Adipose tissue (tissue), 3 donors: ENCODE data around the gene CEP250. TPM values are rescaled to one million over a fixed set of nuclear protein-coding genes. Genes with fewer than 3 reads are reported as not detected.
"Not testable (repeated sequence)": the region's sequence is repeated elsewhere in the genome, so short reads cannot be mapped to it uniquely, and the experiment has no call there.

ENCODE experiments used
- H3K27ac ChIP-seq: one replicate; pipeline ENCODE4 v1.5.1; 2013; ENCODE audit warnings: low read depth, low read length
- WGBS, 3 donors: extraction: QIAGEN DNeasy Blood & Tissue Kit; methylation state at CpG; one replicate each; pipeline ENCODE4 v1.1.7; 2013; 5-methylcytosine and 5-hydroxymethylcytosine counted together
- polyA plus RNA-seq, 3 donors: library from polyadenylated mRNA; stranded (reverse); fragments of 200-250 nt; gene quantifications; one replicate each; pipeline ENCODE4 v1.2.3, GENCODE V29; 2013
- donor health status: healthy with polysubstance abuse.
- donor health status: Bipolar disorder and iron deficiency.
- donor health status: healthy.

CEP250 gene
- polyA plus RNA-seq, 3 donors = 3.6 to 7.1 (median 5.1) TPM

DNA sequence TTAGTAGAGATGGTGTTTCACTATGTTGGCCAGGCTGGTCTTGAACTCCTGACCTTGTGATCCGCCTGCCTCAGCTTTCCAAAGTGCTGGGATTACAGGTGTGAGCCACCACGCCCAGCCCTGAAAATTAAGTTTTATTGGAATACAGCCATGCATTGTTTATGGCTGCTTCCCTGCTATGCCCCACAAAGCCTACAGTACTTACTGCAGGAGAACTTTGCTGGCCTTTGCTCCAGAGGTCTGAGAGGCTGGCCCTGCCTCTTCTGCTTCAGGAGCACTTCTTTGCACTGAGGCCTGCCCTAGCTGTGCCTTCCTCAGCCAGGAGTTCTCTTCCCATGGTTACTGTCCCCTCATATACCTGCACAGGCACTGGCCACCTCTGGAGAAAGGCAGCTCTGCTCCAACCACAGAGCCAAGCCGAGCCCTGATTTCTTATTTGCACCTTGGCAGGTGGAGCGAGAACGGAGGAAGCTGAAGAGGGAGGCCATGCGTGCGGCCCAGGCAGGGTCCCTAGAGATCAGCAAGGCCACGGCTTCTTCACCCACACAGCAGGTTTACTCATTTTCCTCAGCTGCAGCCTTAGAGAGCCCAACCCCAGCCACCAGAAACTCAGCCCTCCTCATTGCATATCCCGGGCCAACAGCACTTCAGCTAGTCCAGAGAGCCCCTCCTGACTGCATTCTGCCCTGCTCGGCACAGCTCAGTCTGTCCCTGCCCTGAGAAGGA lies 53.3 kb downstream of the CEP250 start:
- 93 to 96% (median 94%) methylated on average over 10 of the region's 10 CpGs for WGBS, 3 donors

DNA sequence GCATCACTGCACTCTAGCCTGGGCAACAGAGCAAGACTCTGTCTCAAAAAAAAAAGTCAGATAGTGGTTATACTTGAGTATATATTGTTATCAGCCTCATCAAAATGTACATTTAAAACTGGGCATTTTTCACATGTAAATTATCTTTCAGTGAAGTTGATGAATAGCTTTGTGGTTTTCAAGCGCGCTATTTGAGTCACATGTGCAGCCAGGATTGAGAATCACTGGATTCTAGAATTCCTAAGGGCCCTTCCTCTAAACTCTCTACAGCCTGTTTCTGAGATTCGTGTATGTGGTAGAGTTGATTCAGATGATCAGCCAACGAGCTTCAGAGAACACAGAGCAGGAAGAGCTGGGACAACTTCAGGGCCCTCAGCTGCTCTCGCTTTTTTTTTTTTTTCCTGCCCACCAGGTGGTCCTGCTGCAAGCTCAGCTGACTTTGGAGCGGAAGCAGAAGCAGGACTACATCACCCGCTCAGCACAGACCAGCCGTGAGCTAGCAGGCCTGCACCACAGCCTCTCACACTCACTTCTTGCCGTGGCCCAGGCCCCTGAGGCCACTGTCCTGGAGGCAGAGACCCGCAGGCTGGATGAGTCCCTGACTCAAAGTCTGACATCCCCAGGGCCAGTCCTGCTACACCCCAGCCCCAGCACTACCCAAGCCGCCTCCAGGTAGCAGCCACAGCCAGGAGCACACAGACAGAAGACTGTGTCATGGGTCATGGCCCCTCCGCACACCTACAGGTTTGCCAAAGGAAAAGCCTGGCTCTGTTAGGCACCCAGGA lies 55.7 kb downstream of the CEP250 start:
- H3K27ac ChIP-seq = no peak overlapping the region
- WGBS, 3 donors = 79 to 89% (median 82%) methylated on average over 10 to 12 of the region's 12 CpGs

More for the DNA sequence above, 53.3 kb downstream of the CEP250 start:
- no peak overlapping the region for H3K27ac ChIP-seq

DNA sequence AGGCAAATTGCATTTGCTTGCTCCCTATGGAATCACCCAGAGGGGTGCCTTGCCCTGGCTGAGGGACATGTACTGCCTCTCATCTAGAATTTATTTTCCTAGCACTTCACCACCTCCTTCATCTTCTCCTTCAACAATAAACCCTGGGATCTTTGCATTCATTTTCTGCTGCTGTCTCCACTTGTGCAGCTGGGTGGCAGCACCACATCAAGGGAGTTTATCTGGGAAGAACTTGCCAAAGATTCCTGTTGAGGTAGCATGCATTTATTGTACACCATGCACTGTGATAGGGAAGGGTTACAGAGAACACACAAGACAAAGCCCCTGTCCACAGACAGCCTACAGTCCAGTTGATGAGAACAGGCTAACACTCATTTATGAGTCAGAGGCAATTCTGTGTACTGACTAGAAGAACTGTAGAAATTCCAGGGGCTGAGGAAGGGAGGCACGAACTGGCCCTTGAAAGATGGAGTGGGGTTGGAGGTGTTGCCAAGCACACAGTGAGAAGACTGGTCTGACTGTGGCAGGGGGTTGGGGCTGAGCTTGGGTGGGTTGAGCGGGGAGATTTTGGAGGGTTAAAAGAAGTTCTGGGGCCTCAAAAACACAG lies 56.5 kb downstream of the CEP250 start:
- no peak overlapping the region for H3K27ac ChIP-seq
- WGBS, 3 donors = 95 to 98% (median 98%) methylated on average over 2 of the region's 2 CpGs

DNA sequence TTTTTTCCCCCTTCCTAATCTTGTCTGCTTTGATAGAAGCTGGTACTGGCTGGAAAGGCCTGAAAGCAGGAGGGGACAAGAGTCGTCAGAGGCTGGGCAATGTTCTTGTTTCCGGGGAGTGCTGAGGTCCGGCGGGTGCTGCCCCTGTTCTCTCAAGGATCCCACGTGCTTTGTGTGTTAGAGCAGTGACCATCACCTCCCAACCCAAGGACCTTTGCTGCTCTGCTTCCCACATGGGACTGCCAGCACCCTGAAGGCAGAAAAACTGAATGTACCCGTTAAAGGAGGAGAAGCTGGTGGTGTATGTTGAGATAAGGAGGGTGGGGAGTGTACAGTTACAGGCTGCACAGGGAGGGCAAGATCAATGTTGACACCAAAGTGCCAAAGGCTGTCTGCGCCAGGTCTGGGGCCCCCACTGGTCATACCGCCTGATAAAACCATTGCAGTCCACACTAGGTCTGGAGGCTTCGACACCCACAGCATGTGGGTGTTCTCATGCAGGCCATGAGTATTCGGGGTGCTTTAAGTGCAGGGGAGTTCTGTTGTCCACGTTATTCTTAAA lies 59.1 kb downstream of the CEP250 start:
- WGBS, 3 donors = 79 to 85% (median 83%) methylated on average over 11 of the region's 11 CpGs
- H3K27ac ChIP-seq = no peak overlapping the region

- no peak overlapping the region for H3K27ac ChIP-seq
- WGBS, 3 donors = 94 to 98% (median 95%) methylated on average over 4 of the region's 4 CpGs
These were observed 59.9 kb downstream of the CEP250 start for GRCh38 chr20:35515341-35515740.

- no peak overlapping the region for H3K27ac ChIP-seq
- 68 to 69% (median 69%) methylated on average over 3 of the region's 3 CpGs for whole genome bisulfite sequencing, 3 donors
These were observed 60.7 kb downstream of the CEP250 start for GRCh38 chr20:35515949-35516645.

DNA sequence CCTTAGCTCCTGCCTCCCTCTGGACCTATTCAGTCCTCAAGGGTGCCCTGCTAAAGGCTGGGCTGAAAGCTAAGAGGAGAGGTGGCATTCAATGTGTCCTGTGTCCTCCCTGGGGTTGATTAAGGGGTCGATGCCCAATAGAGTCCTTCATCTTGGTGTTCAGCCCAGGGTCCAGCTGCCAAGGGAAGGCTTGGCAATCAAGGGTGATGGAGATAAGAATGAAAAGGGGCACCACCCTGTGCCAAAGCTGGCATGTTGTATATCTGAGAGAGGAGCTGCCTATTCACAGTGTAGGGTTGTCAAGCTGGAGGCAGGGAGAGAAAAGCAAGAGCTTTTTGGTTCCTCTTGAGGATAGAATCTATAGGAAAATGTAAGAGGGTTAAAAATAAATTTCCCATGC lies 61.7 kb downstream of the CEP250 start:
- 33 to 92% (median 80%) methylated on average over 1 of the region's 1 CpG for WGBS, 3 donors
- no peak overlapping the region for H3K27ac ChIP-seq

DNA sequence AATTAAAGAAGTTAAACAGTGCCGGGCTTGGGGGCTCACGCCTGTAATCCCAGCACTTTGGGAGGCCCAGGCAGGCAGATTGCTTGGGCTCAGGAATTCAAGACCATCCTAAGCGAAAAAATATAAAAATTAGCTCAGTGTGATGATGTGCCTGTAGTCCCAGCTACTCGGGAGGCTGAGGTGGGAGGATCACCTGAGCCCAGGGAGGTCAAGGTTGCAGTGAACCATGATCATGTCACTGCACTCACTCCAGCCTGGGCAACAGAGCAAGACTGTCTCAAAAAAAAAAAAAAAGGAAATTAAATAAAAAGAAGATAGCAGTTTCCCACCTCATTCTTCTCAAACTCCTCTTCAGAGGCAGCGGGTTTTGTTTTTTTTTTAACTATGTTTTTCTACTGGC lies 62.4 kb downstream of the CEP250 start:
- not testable (repeated sequence) for H3K27ac ChIP-seq
- WGBS, 3 donors = 94 to 95% (median 95%) methylated on average over 5 of the region's 5 CpGs

DNA sequence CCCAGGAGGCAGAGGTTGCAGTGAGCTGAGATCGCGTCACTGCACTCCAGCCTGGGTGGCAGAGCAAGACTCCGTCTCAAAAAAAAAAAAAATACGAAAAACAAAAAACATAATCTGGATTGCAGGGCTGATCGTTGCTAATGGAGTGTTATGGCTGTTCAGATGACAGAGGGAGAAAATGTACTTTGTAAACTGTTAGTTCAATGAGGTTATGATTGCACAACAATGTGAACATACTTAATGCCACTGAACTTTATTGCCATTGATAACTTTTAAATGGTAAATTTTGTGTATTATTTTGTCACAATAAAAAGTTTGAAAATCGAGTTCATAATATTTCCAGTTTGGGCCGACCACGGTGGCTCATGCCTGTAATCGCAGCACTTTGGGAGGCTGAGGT lies 63.6 kb downstream of the CEP250 start:
- no peak overlapping the region for H3K27ac ChIP-seq
- WGBS, 3 donors = 83 to 93% (median 87%) methylated on average over 9 of the region's 9 CpGs

GRCh38 chr20:35523298-35523888 lies 68.0 kb downstream of the CEP250 start:
- H3K27ac ChIP-seq = no peak overlapping the region
- WGBS, 3 donors = 72 to 75% (median 75%) methylated on average over 6 of the region's 6 CpGs

DNA sequence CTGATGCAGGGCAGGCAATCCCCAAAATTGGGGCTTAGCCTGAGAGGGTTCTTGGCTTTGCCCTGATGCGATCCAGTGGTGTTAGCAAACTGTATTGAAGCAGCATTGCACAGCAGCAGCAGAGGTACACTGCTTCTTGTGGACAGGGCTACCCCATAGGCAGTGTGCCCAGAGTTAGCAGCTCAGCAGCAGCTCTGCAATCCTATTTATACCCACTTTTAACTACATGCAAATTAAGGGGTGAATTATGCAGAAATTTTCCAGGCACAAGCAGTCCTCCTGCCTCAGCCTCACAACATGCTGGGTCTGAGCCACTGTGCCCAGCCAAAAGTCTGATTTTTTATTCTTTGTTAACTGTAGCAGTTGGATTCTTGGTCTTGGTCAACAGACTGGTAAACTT lies 70.2 kb downstream of the CEP250 start:
- WGBS, 3 donors = 94 to 100% (median 100%) methylated on average over 1 of the region's 1 CpG
- no peak overlapping the region for H3K27ac ChIP-seq

DNA sequence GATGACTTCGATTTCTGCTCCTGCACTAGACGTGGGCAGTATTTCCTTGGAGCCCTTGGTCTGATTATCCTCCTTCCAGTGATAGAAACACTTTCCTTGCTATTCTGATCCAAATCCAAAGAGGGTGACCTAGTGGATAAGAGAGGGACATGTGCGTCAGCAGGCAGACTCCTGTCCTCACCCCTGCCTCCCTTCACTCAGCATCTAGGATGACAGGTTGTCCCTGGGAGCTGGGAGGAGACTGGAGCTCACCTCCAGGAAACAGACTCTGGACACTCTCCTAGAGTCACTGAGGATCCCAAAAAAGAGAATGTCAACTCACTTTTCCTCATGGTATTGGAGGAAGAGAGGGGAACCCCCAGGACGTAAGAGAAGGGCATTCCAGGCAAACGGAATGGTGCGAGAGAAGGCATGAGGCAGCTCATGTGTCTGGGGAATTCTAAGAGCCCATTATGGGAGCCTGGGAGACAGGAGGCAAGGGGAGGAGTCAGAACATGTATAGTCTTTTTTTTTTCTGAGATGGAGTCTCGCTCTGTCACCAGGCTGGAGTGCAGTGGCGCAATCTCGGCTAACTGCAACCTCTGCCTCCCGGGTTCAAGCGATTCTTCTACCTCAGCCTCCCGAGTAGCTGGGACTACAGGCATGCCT lies 71.8 kb downstream of the CEP250 start:
- no peak overlapping the region for H3K27ac ChIP-seq
- WGBS, 3 donors = 79 to 83% (median 81%) methylated on average over 10 to 12 of the region's 12 CpGs

- WGBS, 3 donors = 94 to 97% (median 95%) methylated on average over 2 of the region's 2 CpGs
- no peak within 1 kb of the TSS for H3K27ac ChIP-seq
These were observed 74.2 kb downstream of the CEP250 start, which contains the start of gene C20orf173 for GRCh38 chr20:35529552-35529951. Gene C20orf173, minus strand, starts transcription at chr20:35529652. Its CDS starts 279 bp downstream, at chr20:35529373.

DNA sequence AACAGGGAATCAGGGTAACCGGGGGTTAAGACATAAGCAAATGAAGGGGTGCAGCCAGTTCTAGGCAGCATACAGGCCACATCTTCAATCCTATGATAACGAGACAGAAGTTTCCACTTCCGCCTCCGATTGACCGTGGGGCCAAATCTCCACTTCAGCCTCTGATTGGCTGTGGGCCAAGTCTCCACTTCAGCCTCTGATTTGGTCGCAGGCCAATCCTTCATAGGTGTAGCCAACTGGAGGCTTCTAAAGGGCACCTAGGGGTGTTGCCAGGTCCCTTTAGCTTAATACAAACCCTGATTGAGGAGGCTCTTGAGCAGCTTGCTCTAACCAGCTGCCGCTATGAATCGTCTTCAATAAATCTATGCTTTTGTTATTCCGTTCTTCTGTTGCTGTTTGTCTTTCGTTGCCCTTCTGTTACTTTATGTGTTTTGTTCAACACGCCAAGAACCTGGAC lies 84.4 kb downstream of the CEP250 start:
- WGBS, 3 donors = 44 to 62% (median 60%) methylated on average over 11 of the region's 11 CpGs
- no peak overlapping the region for H3K27ac ChIP-seq

DNA sequence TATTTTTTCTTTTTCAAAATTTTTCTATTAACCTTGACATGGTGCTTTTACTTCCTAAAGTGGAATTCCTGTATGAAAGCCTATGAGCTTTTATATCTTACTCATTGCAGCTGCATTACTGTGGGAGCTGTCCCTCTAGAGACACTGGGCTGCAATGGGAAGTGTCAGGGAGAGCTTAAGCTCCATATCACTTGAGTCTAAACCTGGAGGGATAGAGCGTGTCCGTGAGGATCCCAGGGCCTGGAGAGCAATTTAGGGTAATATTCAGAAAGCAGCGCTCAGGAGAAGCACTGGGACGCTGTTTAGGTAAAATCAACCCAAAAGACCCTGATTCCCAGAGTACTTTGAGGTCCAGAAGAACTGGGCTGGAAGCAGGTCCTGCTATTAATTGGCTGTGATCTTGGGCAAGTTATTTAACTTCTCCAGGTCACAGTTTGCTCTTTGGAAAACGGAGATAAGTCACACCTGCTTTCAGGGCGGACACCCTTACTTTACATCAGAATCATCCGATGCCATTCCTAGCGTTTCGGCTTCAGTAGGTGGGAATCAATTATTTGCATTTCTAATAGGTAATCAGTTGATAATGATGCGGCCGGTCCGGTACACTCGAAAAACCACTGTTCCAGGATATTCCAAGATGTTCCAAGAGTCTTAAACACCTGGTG lies 85.9 kb downstream of the CEP250 start:
- WGBS, 3 donors = 20 to 36% (median 32%) methylated on average over 13 of the region's 13 CpGs
- no peak overlapping the region for H3K27ac ChIP-seq

DNA sequence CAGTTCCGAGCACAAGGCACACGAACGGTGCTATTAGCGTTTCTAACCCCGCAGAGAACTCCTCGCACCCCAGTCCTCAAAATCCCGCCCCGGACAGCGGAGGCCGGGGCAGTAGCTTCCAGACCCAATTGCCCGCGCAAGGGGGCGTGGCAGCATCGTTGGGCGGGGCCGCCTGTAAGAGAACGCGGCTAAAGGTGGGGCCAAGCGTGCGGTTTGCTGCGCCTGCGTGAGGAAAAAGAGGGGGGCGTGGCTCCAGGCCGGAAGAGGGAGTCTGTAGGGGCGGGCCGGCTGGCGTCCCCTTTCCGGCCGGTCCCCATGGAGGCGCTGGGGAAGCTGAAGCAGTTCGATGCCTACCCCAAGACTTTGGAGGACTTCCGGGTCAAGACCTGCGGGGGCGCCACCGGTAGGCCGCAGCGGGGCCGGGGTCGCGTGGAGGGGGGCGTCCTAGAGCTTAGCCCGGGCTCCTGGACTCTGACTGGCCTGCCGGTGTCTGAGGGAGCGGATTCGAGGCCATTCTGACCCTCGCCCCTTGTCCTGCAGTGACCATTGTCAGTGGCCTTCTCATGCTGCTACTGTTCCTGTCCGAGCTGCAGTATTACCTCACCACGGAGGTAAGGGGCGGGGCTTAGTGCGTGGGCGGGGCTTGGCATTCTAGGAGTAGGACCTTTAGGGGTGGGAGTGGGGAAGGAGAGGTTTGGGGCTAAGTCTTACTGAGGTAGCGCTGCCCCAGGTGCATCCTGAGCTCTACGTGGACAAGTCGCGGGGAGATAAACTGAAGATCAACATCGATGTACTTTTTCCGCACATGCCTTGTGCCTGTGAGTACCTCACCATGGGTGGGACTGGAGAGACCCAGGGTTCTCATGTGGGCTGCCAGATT lies 86.6 kb downstream of the CEP250 start, which contains the start of gene ERGIC3:
Gene ERGIC3, plus strand, starts transcription at position 296 of the 880 bp plus-strand sequence. Its CDS starts 20 bp downstream, at position 316.
- H3K27ac ChIP-seq = no peak within 1 kb of the TSS

More for the DNA sequence above, 86.6 kb downstream of the CEP250 start, which contains the start of gene ERGIC3:
- WGBS, 3 donors = 4 to 6% (median 5%) methylated on average over 50 to 57 of the region's 57 CpGs
